Activated CD8-positive, alpha-beta memory T cell treated with anti-CD3 and anti-CD28 coated beads for 24 hours (primary cell): ENCODE results near the gene RHOBTB1.

Experiments
- DNase-seq: peaks from one replicate; pipeline ENCODE4 v3.0.0-alpha.2; 2020

RHOBTB1 gene

DNA sequence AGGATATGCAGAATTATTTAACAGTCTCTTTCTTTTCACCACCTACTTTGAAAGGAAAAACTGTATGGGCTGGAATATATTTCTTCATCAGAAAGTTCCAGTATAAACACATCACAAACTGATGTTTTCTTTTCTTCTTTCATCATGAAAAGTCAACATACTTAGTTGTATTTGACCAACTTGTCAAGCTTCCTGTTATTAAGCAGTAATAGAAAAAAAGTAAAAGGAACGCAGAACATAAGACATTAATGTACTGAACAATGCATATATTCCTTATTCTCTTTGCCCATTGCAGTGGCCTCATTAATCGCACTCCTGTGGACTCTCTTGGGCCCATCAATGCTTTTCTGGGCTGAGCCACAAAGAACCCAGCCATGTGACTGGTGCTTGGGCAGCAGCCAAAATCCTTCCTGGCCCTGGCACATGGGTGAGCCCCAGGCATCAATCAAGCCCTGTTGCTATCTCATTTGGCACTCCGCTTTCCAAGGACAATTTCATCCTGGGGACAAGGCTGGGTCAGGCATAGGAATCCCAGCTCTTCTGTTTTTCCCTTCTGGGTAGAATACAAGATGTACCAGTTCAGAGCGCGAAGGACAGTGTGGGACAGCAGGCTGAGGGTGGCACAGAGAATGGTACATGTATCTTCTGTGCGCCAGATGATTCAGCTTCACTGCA is 42.3 kb downstream of the RHOBTB1 start:
- no peak for DNase-seq

- no peak for DNase-seq
These were observed 44.7 kb downstream of the RHOBTB1 start for GRCh38 chr10:60899266-60899665.

DNA sequence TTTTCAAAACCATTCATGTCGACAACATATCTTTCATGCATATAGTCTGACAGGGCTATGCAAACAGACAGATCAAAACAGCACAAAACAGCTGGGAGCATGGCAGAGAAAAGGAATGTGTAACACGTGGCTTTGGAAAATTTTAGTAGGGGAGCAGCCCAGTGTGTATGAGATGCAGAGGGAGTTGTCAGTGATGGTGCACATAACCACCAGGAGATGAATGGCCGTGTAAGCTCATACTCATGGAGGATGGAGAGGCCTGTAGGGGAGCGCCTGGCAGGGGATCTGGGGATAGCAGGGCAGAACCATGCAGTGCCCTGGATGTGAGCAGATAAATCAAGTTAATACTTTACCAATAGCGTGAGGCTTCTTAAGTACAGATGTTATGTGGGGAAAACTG is 45.7 kb downstream of the RHOBTB1 start:
- DNase-seq: no peak

DNA sequence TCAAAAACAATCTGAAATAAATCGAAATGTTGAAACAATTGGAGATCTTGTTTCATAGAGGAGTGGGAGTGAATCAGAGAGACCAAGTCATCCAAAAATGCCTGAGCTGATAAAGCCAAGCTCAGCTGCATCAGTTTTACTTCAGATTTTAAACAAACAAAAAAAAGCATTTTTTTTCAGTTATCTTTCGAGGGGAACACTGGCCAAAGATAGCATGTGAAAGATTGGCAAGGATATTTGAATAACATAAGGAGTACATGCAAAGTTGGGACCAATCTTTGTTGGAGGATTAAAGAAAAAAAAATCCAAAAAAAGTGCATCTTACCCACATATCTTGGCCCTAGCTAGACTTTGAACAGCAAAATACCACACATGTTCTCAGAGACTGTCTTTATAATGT is 47.2 kb downstream of the RHOBTB1 start:
- no peak for DNase-seq

GRCh38 chr10:60896033-60896432 is 48.0 kb downstream of the RHOBTB1 start:
- no peak for DNase-seq

- no peak for DNase-seq
These were observed 49.2 kb downstream of the RHOBTB1 start for GRCh38 chr10:60894786-60895185.

- DNase-seq: no peak
These were observed 50.8 kb downstream of the RHOBTB1 start for GRCh38 chr10:60893231-60893630.

DNA sequence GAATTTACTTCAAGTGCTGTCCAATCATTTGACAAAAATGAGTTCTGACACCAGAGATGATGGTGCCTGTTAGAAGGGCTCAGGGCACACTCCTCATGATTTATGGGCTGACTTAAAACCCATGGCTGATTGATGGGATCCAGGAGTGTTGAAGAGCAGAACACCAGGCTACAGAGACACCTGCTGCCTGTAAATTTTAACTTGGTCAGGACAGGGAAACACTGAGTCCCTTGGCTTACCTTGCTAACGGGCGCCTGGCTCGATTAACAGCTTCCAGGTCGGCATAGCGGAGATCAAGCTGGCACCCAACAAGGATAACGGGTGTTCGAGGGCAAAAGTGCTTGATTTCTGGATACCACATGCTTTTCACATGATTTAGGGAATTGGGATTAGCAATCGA is 51.4 kb downstream of the RHOBTB1 start:
- no peak for DNase-seq

DNA sequence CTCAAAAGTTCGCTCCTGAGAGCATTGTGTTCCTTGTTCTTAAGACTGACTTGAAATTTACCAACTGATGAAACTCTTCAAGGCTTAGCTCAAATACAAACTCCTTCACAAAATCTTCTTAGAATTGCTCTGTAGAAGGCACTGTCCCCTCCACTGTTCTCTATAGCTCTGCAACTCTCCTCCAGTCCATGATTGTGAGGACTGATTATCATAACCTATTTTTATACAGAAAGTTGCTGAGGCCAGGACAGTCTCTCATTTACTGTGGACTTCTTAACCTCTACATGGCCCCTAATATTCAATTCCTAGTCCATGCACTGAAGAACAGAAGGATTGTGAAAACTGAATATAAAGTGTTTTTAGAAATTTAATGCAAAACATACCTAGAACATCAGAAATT is 53.2 kb downstream of the RHOBTB1 start:
- no peak for DNase-seq

- no peak for DNase-seq
These were observed 60.8 kb downstream of the RHOBTB1 start for GRCh38 chr10:60883187-60883586.

- no peak for DNase-seq
These were observed 65.8 kb downstream of the RHOBTB1 start for GRCh38 chr10:60878224-60878623.

DNA sequence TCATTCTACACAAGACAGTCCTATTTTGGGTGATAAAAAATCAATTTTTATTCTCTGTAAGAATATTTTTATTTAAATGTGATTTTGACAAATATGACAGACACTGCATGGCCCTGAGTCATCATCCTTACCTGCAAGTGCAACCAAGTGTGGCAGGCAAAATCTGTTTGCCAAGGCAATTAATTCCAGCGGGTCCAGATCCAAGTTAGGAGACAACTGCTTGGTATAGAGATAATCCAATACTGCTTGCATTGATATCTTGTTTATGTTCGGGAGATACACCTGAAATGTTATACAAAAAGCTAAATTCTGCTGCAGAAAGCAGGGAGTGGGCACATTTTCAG is 66.2 kb downstream of the RHOBTB1 start:
- no peak for DNase-seq

DNA sequence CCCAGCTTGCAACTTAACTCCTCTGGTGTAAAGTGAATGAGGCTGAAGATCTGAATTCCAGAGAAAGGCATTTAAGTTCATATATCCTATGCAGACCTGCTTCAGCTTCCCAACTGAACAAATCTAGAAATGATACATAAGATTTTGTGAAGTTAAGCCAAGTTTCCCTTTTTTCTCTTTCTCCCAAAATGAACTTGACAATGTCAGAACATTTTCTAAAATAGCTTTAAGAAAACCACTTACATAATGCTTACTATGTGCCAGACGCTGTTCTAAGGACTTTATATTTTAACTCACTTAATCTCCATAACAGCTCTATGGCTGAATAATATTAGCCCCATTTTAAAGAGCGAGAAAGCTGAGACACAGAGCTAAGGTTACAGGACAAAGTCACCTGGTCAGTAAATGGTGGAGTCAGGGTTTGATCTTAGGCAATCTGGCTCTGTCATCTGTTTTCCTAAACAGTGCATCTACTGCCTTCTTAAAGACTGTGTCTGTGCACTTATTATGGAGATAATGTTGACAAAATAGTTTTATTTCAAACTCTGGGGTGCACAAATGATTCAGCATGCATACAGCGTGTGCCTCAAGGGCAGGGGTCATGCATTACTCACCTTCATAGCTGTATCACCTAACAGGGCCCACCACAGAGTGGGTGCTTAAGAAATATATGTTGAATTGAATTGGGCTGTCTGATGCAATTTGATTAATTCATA is 66.8 kb downstream of the RHOBTB1 start:
- DNase-seq: no peak

GRCh38 chr10:60873758-60874157 is 70.2 kb downstream of the RHOBTB1 start:
- DNase-seq: no peak

DNA sequence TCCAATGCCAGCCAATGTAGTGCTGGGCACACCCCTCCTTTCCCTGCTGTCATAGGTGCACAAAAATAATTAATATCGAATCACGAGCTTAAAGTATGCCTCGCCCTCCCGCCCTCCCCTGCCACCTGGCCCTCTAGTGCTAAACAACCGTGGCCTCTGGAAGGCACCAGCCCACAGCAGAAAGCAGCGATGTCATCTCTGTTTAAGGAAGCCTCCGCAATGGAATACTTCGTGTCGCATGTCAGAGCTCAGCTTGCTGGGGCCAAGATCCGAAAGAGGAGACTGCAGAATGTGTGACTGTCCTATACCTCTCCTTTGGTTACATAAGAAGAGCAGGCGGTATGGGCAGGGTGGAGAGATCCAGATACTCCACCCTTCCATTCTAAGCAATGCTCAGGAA is 71.5 kb downstream of the RHOBTB1 start:
- DNase-seq: no peak

DNA sequence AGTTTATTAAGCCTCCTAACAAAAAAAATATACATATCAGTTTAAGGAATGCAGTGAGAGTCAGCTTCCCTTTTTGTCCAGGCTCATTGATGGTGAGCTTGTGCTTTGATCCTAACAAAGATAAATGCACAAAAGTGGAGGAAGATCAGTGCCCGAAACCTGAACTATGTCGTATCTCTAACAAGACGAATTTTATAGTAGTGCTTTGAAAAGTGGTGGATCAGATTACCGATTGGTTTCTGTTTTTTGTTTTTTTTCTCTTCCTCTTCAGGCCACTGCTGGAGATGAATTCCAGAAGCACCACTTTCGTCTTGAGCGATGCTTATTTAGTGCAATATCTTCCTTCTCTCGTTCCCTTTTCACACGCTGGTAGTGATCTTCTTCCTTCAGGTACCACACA is 72.8 kb downstream of the RHOBTB1 start:
- DNase-seq: no peak

GRCh38 chr10:60870803-60871202 is 73.2 kb downstream of the RHOBTB1 start:
- DNase-seq: no peak

DNA sequence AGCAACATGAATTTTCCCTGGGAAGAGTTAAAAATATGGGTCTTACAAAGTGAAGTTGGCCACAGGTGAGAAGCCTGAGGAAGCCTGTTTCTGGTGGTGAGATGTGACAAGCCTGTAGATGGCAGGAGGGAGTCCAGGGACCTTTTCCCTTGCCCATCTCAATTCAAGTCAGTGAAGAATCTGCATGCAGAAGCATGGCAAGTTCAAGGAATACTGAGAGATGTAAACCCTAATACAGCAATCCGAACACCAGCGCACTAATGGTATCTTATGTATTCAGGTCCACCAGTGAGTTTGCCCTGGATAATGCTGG is 73.6 kb downstream of the RHOBTB1 start:
- DNase-seq: no peak

- no peak for DNase-seq
These were observed 74.2 kb downstream of the RHOBTB1 start for GRCh38 chr10:60869652-60870415.

GRCh38 chr10:60868946-60869345 is 75.0 kb downstream of the RHOBTB1 start:
- no peak for DNase-seq

GRCh38 chr10:60865198-60865783 is 78.7 kb downstream of the RHOBTB1 start:
- no peak for DNase-seq

DNA sequence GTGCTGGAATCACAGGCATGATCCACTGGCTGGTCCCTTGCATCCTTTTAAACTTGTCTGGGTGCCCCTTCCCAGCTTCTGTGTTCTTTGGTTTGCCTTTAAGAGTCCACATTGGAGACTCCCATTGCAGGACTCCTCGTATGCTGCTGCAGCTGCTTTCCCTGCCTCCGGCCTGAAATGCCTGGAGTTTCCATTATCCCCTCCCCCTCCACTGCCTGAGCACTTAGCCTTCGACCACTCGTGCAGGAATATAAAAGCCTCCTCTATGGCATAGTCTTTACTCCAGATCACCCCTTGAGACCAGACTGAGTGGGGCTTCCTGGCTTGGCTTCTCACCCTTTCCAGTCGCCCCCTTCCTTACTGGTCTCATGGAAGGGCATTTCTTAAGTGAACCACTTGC is 80.2 kb downstream of the RHOBTB1 start:
- DNase-seq: no peak

GRCh38 chr10:60862517-60862916 is 81.5 kb downstream of the RHOBTB1 start:
- DNase-seq: no peak

DNA sequence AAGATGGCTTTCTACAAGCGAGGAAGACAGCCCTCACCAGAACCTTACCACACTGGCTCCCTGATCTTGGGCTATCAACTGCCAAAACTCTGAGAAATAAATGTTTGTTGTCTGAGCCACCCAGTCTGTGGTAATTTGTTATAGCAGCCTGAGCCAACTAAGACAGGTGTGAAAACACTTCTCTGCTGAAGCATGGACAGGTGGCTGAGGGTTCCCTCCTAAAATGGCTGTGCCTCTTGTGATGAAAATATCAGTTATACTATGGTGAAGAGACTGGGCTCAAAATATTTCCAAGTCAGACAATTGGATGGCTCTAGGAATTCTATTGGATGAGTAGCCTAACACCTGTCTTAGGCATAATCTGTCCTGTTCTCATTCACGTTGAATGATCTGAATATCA is 87.6 kb downstream of the RHOBTB1 start:
- DNase-seq: no peak
